T-helper 1 cell treated with Interleukin-12 subunit alpha and Interleukin-12 subunit beta and Interleukin-4 antibody, amounts not matched to agents 30 μg/mL and 1 μg/mL, for 36 hours (primary cell): ENCODE measurements around the gene FREM1.

ENCODE experiments used
- H3K27ac Mint-ChIP-seq: one replicate; pipeline ENCODE4 v1.8.0; 2021; ENCODE audit warnings: mild to moderate bottlenecking, mixed read lengths
- H3K27me3 Mint-ChIP-seq: one replicate; pipeline ENCODE4 v1.8.0; 2021; ENCODE audit warnings: low read depth, mixed read lengths
- H3K36me3 Mint-ChIP-seq: one replicate; pipeline ENCODE4 v1.8.0; 2021; ENCODE audit warnings: low read depth, mixed read lengths
- H3K4me1 Mint-ChIP-seq: one replicate; pipeline ENCODE4 v1.8.0; 2021; ENCODE audit warnings: low read depth, mixed read lengths
- H3K4me3 Mint-ChIP-seq: one replicate; pipeline ENCODE4 v1.8.0; 2021; ENCODE audit warnings: mild to moderate bottlenecking, moderate library complexity, mixed read lengths
- H3K9me3 Mint-ChIP-seq: one replicate; pipeline ENCODE4 v1.8.0; 2021; ENCODE audit warnings: mixed read lengths

FREM1 gene

GRCh38 chr9:14909961-14910805 lies at the start of gene FREM1:
TSS of gene FREM1 (minus strand) at chr9:14910428. CDS start at chr9:14868977, 41,451 bp downstream.
- Mint-ChIP-seq H3K27me3 (peaks cover 15% of the 10 kb centered on the region), H3K4me3 (no peak within 1 kb of the TSS), H3K27ac (no peak within 1 kb of the TSS), H3K9me3 (no peaks in the 10 kb centered on the region), H3K36me3 (no peaks in the 10 kb centered on the region), H3K4me1 (no peaks in the 10 kb centered on the region)

GRCh38 chr9:14958989-14959388 lies 48.8 kb upstream of the FREM1 start:
- peaks cover 38% of the 10 kb centered on the region for H3K4me1 Mint-ChIP-seq
- peaks cover 14% of the 10 kb centered on the region for H3K9me3 Mint-ChIP-seq
- H3K27me3 Mint-ChIP-seq: no peaks in the 10 kb centered on the region
- peak overlapping the region; percentile 43 for H3K27ac Mint-ChIP-seq
- peaks cover 1% of the 10 kb centered on the region for H3K36me3 Mint-ChIP-seq
- peak overlapping the region; percentile 23 for H3K4me3 Mint-ChIP-seq

GRCh38 chr9:14957109-14957508 lies 46.9 kb upstream of the FREM1 start:
- Mint-ChIP-seq H3K9me3 (peaks cover 15% of the 10 kb centered on the region), H3K27me3 (no peaks in the 10 kb centered on the region), H3K4me3 (no peak overlapping the region), H3K4me1 (peaks cover 34% of the 10 kb centered on the region), H3K36me3 (peaks cover 1% of the 10 kb centered on the region), H3K27ac (no peak overlapping the region)

GRCh38 chr9:14956208-14956607 lies 46.0 kb upstream of the FREM1 start:
- no peak overlapping the region for H3K27ac Mint-ChIP-seq

GRCh38 chr9:14945351-14945750 lies 35.1 kb upstream of the FREM1 start:
- no peak overlapping the region for H3K27ac Mint-ChIP-seq
- H3K36me3 Mint-ChIP-seq: no peaks in the 10 kb centered on the region
- H3K4me1 Mint-ChIP-seq: no peaks in the 10 kb centered on the region
- no peaks in the 10 kb centered on the region for H3K27me3 Mint-ChIP-seq
- H3K9me3 Mint-ChIP-seq: no peaks in the 10 kb centered on the region
- no peak overlapping the region for H3K4me3 Mint-ChIP-seq

More at GRCh38 chr9:14956208-14956607, 46.0 kb upstream of the FREM1 start:
- H3K9me3 Mint-ChIP-seq: peaks cover 15% of the 10 kb centered on the region
- H3K4me3 Mint-ChIP-seq: no peak overlapping the region
- peaks cover 27% of the 10 kb centered on the region for H3K4me1 Mint-ChIP-seq
- H3K36me3 Mint-ChIP-seq: peaks cover 1% of the 10 kb centered on the region
- no peaks in the 10 kb centered on the region for H3K27me3 Mint-ChIP-seq

- H3K27me3 Mint-ChIP-seq: peaks cover 4% of the 10 kb centered on the region
- no peak overlapping the region for H3K4me3 Mint-ChIP-seq
- no peaks in the 10 kb centered on the region for H3K4me1 Mint-ChIP-seq
- no peaks in the 10 kb centered on the region for H3K36me3 Mint-ChIP-seq
- no peak overlapping the region for H3K27ac Mint-ChIP-seq
- no peaks in the 10 kb centered on the region for H3K9me3 Mint-ChIP-seq
Observed at GRCh38 chr9:14941501-14942405, 31.5 kb upstream of the FREM1 start.

GRCh38 chr9:14939378-14939777 lies 29.1 kb upstream of the FREM1 start:
- Mint-ChIP-seq H3K4me1 (no peaks in the 10 kb centered on the region), H3K27me3 (peaks cover 7% of the 10 kb centered on the region), H3K4me3 (no peak overlapping the region), H3K27ac (no peak overlapping the region), H3K36me3 (no peaks in the 10 kb centered on the region), H3K9me3 (no peaks in the 10 kb centered on the region)

- no peak overlapping the region for H3K27ac Mint-ChIP-seq
- H3K36me3 Mint-ChIP-seq: no peaks in the 10 kb centered on the region
- H3K4me3 Mint-ChIP-seq: no peak overlapping the region
- peaks cover 7% of the 10 kb centered on the region for H3K27me3 Mint-ChIP-seq
- no peaks in the 10 kb centered on the region for H3K9me3 Mint-ChIP-seq
- no peaks in the 10 kb centered on the region for H3K4me1 Mint-ChIP-seq
Observed at GRCh38 chr9:14937216-14937615, 27.0 kb upstream of the FREM1 start.

GRCh38 chr9:14936491-14936890 lies 26.3 kb upstream of the FREM1 start:
- Mint-ChIP-seq H3K4me3 (no peak overlapping the region), H3K9me3 (no peaks in the 10 kb centered on the region), H3K27ac (no peak overlapping the region)

GRCh38 chr9:14935964-14936363 lies 25.7 kb upstream of the FREM1 start:
- Mint-ChIP-seq H3K9me3 (no peaks in the 10 kb centered on the region), H3K4me3 (no peak overlapping the region), H3K4me1 (no peaks in the 10 kb centered on the region), H3K27me3 (peaks cover 7% of the 10 kb centered on the region), H3K27ac (no peak overlapping the region), H3K36me3 (no peaks in the 10 kb centered on the region)

More at GRCh38 chr9:14936491-14936890, 26.3 kb upstream of the FREM1 start:
- Mint-ChIP-seq H3K27me3 (peaks cover 7% of the 10 kb centered on the region), H3K4me1 (no peaks in the 10 kb centered on the region), H3K36me3 (no peaks in the 10 kb centered on the region)

- Mint-ChIP-seq H3K27me3 (peaks cover 7% of the 10 kb centered on the region), H3K4me3 (no peak overlapping the region), H3K36me3 (no peaks in the 10 kb centered on the region), H3K27ac (no peak overlapping the region), H3K9me3 (no peaks in the 10 kb centered on the region), H3K4me1 (no peaks in the 10 kb centered on the region)
Observed at GRCh38 chr9:14935106-14935751, 25.0 kb upstream of the FREM1 start.

GRCh38 chr9:14932641-14933040 lies 22.4 kb upstream of the FREM1 start:
- Mint-ChIP-seq H3K27ac (no peak overlapping the region), H3K4me1 (no peaks in the 10 kb centered on the region), H3K9me3 (no peaks in the 10 kb centered on the region), H3K4me3 (no peak overlapping the region), H3K36me3 (no peaks in the 10 kb centered on the region), H3K27me3 (peaks cover 3% of the 10 kb centered on the region)

- no peaks in the 10 kb centered on the region for H3K9me3 Mint-ChIP-seq
- no peak overlapping the region for H3K4me3 Mint-ChIP-seq
- H3K27me3 Mint-ChIP-seq: peaks cover 3% of the 10 kb centered on the region
- no peak overlapping the region for H3K27ac Mint-ChIP-seq
- H3K36me3 Mint-ChIP-seq: no peaks in the 10 kb centered on the region
- H3K4me1 Mint-ChIP-seq: no peaks in the 10 kb centered on the region
Observed at GRCh38 chr9:14932231-14932630, 22.0 kb upstream of the FREM1 start.

- Mint-ChIP-seq H3K36me3 (no peaks in the 10 kb centered on the region), H3K27me3 (no peaks in the 10 kb centered on the region), H3K4me3 (no peak overlapping the region), H3K27ac (no peak overlapping the region), H3K9me3 (no peaks in the 10 kb centered on the region), H3K4me1 (no peaks in the 10 kb centered on the region)
Observed at GRCh38 chr9:14926941-14927624, 16.9 kb upstream of the FREM1 start.
